ENCODE measurements around the gene CYGB.

The CYGB gene

GRCh38 chr17:76557368-76558197 is 20.1 kb upstream of the CYGB start:
- peak; percentile 73 for TF ChIP-seq CTCF (IDR thresholded peaks at IDR 0.05; ENCODE audit: low read depth, low read length, missing control alignments)
- peak; percentile 91 for DNase-seq (ENCODE audit: low read depth)
- peak overlapping the region; percentile 98 for H3K4me3 ChIP-seq (ENCODE audit: low read depth, low read length)

- H3K4me3 ChIP-seq (ENCODE audit: low read depth, low read length), result peak overlapping the region; percentile 98
- no peak for TF ChIP-seq CTCF (IDR thresholded peaks at IDR 0.05; ENCODE audit: low read depth, low read length, missing control alignments)
- DNase-seq (ENCODE audit: low read depth), result no peak
Measured at GRCh38 chr17:76556765-76557367, 19.4 kb upstream of the CYGB start.

- no peak for TF ChIP-seq CTCF (IDR thresholded peaks at IDR 0.05; ENCODE audit: low read depth, low read length, missing control alignments)
- H3K4me3 ChIP-seq (ENCODE audit: low read depth, low read length), result no peak overlapping the region
- no peak for DNase-seq (ENCODE audit: low read depth)
Measured at GRCh38 chr17:76554131-76554530, 16.6 kb upstream of the CYGB start.

GRCh38 chr17:76553178-76553908 is 15.8 kb upstream of the CYGB start:
- no peak for TF ChIP-seq CTCF (IDR thresholded peaks at IDR 0.05; ENCODE audit: low read depth, low read length, missing control alignments)
- DNase-seq (ENCODE audit: low read depth), result no peak
- H3K4me3 ChIP-seq (ENCODE audit: low read depth, low read length), result no peak overlapping the region

DNA sequence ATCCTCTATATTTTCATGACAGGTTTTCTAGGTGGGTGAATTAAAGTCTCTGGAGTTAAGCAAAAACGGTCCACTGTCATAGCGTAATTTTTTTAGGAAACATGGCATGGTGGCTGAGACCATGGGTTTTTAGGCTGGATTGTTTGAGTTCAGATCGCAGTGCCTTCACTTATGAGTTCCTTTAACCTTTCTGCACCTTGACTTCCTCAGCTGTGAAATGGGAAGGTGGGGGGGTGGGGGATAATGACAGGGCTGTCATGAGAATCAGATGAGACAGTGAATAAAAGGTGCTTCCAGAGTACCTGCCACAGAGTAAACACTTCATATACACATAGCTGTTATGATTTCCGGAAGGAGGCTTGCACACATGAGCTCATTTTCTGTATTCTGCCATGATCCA is 14.2 kb upstream of the CYGB start:
- DNase-seq (ENCODE audit: low read depth), result no peak
- no peak for TF ChIP-seq CTCF (IDR thresholded peaks at IDR 0.05; ENCODE audit: low read depth, low read length, missing control alignments)
- no peak overlapping the region for H3K4me3 ChIP-seq (ENCODE audit: low read depth, low read length)

- no peak overlapping the region for H3K4me3 ChIP-seq (ENCODE audit: low read depth, low read length)
- no peak for DNase-seq (ENCODE audit: low read depth)
- TF ChIP-seq CTCF (IDR thresholded peaks at IDR 0.05; ENCODE audit: low read depth, low read length, missing control alignments), result no peak
Measured at GRCh38 chr17:76550712-76551615, 13.5 kb upstream of the CYGB start.
